Measurements from ENCODE around the gene DDX20.
"Not testable (repeated sequence)": the region's sequence is repeated elsewhere in the genome, so short reads cannot be mapped to it uniquely, and the experiment has no call there.

- not testable (repeated sequence) for TF ChIP-seq CTCF (IDR thresholded peaks at IDR 0.05); ZFX (IDR thresholded peaks at IDR 0.05; ENCODE audit: borderline replicate concordance)
Measured at GRCh38 chr1:111742292-111742691, 13.4 kb upstream of the DDX20 start.

Measured in 22Rv1 (cell line).